Bronchial epithelial cell (primary cell): ENCODE measurements around the gene RBPJ. TPM values are rescaled to one million over a fixed set of nuclear protein-coding genes. Genes with fewer than 3 reads are reported as not detected.

Experiments
- DNase-seq: peaks from one replicate; pipeline ENCODE4 v3.0.0-alpha.2; 2010; ENCODE audit warnings: low read depth
- FAIRE-seq: peaks from 2 replicates; lab custom pipeline; 2011; peaks lifted over from hg19 to GRCh38; lab: Jason Lieb, UNC
- H3K27me3 ChIP-seq: 2 replicates; pipeline ENCODE4 v1.5.1; 2011; ENCODE audit warnings: low read length; ENCODE audit not compliant: control insufficient read depth, insufficient read depth
- H3K36me3 ChIP-seq: 2 replicates; pipeline ENCODE4 v1.5.1; 2011; ENCODE audit warnings: low read length; ENCODE audit not compliant: control insufficient read depth, insufficient read depth
- H3K4me3 ChIP-seq: 2 replicates; pipeline ENCODE4 v1.5.1; 2011; ENCODE audit warnings: mild to moderate bottlenecking, low read depth, low read length, control low read depth
- total RNA-seq: library from RNA; depleted of rRNA; stranded (reverse); fragments of >200 nt; gene quantifications from 2 replicates; pipeline ENCODE4 v1.2.1, GENCODE V29; 2014
- TF ChIP-seq, protein P1 (sequence below): IDR thresholded peaks from 2 replicates; pipeline ENCODE4 v1.5.1; 2011; ENCODE audit warnings: mild to moderate bottlenecking, moderate library complexity, low read length, control low read depth, inconsistent platforms; ENCODE audit not compliant: insufficient read depth, severe bottlenecking

The RBPJ gene
- total RNA-seq, 1 donor from 2014 or later: 34.5 TPM

DNA sequence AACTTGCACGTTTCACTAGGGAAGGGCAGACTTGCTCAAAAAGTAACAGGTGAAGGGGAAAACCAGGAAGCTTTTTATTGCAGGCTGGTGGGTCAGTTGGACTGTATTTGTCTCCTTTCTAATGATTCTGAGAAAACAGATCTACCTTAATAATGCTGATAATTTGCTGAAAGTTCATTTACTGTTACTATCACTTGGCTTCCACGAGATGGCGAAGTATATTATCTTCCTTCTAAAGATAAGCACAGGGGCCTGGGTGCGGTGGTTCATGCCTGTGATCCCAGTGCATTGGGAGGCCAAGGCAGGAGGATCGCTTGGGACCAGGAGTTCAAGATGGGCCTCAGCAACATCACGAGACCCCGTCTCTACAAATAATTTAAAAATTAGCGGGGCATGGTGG, 153.1 kb downstream of the RBPJ start:
- TF ChIP-seq, protein P1, sequence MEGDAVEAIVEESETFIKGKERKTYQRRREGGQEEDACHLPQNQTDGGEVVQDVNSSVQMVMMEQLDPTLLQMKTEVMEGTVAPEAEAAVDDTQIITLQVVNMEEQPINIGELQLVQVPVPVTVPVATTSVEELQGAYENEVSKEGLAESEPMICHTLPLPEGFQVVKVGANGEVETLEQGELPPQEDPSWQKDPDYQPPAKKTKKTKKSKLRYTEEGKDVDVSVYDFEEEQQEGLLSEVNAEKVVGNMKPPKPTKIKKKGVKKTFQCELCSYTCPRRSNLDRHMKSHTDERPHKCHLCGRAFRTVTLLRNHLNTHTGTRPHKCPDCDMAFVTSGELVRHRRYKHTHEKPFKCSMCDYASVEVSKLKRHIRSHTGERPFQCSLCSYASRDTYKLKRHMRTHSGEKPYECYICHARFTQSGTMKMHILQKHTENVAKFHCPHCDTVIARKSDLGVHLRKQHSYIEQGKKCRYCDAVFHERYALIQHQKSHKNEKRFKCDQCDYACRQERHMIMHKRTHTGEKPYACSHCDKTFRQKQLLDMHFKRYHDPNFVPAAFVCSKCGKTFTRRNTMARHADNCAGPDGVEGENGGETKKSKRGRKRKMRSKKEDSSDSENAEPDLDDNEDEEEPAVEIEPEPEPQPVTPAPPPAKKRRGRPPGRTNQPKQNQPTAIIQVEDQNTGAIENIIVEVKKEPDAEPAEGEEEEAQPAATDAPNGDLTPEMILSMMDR: no peak
- no peak for DNase-seq
- no peaks in the 10 kb centered on the region for H3K27me3 ChIP-seq
- H3K4me3 ChIP-seq: no peak overlapping the region
- FAIRE-seq: no peak
- no peaks in the 10 kb centered on the region for H3K36me3 ChIP-seq

DNA sequence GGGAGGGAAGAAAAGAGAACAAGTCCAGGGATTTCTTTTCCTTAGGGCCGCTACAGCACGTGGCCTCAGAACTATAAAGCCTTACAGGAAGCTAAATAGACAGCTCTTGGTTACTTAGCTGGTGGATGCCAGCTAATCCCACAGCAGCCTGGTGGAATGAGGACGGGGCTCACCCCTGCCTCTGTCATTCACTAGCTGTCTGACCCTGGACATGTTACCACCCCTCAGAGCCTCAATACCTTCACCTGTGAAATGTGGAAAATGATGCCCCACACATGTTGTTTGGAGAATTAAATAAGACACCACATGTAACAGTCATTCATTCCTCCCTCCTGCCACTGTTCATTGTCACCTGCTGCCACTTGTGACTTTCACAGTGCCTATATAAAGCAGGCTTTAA, 153.7 kb downstream of the RBPJ start:
- no peaks in the 10 kb centered on the region for H3K36me3 ChIP-seq
- no peaks in the 10 kb centered on the region for H3K27me3 ChIP-seq
- DNase-seq: no peak
- FAIRE-seq: no peak
- TF ChIP-seq, protein P1: no peak
- H3K4me3 ChIP-seq: no peak overlapping the region

DNA sequence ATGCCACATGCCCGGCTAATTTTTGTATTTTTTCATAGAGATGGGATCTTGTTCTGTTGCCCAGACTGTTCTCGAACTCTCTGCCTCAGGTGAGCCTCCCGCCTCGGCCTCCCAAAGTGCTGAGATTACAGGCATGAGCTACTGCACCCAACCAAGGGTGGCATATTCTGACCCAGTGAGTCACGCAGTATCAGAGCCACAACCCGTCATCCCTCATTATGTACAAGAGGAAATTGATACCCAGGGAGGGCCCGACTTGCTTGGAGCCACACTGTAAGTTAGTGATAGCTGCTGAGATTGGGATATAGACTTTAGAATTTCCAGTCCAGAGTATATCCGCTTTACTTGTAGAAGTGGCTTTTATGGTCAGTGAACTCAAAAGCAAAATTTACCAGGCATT, 154.9 kb downstream of the RBPJ start:
- Histone ChIP-seq H3K27me3 (no peaks in the 10 kb centered on the region), H3K4me3 (no peak overlapping the region), H3K36me3 (no peaks in the 10 kb centered on the region)
- FAIRE-seq (no peak), DNase-seq (no peak)
- TF ChIP-seq, protein P1: no peak

DNA sequence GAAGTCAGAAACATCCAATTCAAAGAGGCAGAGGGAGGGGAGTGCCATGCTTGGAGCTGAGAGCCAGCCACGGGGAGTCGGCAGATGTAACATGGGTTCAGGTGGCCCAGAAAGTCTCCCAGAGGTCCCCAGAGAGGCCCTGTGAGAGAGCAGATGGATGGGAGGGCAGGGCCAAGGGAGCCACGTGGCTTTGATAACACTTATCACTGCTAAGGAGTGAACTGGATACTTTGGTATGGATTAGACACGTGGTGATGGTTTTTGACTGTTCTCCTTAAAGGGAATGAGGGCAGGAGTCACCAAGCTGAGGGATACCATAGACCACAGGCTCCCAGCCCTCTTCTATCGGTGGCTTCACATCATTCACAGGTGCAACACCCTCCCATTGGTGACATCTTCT, 155.7 kb downstream of the RBPJ start:
- FAIRE-seq: peak; percentile 70
- H3K27me3 ChIP-seq: no peaks in the 10 kb centered on the region
- TF ChIP-seq, protein P1: no peak
- no peaks in the 10 kb centered on the region for H3K36me3 ChIP-seq
- no peak for DNase-seq
- no peak overlapping the region for H3K4me3 ChIP-seq

DNA sequence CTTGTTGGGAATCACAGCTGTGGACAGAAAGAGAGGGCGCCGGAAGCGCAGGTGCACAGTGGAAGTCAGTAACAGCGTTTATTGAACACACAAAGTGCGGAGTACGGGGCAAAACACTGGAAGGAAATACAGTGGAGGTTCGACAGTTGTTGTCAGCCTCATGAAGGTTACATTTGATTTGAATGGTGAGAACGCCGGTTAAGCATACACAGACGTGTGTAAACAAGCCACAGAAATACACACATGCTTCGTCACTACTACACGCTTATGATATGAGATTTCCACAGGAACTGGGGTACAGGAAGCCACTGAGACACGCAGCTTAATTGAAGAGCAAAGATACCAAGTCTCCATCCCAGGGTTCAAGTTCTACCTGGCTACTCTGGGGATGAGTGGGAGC, 157.5 kb downstream of the RBPJ start:
- DNase-seq: peak; percentile 32
- H3K4me3 ChIP-seq: no peak overlapping the region
- H3K36me3 ChIP-seq: no peaks in the 10 kb centered on the region
- no peak for FAIRE-seq
- no peaks in the 10 kb centered on the region for H3K27me3 ChIP-seq
- TF ChIP-seq, protein P1: no peak
